Measurements from ENCODE around the gene PIANP.

DNA sequence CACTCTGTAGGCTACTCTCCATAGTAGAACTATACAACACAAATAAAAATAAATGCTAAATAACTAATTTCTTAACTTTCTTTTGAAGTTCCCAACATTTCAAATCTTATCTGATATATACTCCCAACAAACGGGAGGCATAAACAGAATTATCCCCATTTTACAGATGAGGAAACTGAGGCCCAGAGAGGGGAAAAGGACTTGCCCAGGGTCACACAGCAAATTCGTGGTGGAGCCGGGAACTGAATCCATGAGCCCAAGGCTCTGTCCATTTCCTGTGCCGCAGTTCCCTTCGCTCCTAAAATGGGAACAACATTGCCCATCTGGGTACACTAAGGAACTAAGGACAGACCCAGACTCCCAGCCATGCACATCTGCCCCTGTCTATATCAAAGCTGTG, 23.7 kb downstream of the PIANP start:
- TF ChIP-seq, protein P1, sequence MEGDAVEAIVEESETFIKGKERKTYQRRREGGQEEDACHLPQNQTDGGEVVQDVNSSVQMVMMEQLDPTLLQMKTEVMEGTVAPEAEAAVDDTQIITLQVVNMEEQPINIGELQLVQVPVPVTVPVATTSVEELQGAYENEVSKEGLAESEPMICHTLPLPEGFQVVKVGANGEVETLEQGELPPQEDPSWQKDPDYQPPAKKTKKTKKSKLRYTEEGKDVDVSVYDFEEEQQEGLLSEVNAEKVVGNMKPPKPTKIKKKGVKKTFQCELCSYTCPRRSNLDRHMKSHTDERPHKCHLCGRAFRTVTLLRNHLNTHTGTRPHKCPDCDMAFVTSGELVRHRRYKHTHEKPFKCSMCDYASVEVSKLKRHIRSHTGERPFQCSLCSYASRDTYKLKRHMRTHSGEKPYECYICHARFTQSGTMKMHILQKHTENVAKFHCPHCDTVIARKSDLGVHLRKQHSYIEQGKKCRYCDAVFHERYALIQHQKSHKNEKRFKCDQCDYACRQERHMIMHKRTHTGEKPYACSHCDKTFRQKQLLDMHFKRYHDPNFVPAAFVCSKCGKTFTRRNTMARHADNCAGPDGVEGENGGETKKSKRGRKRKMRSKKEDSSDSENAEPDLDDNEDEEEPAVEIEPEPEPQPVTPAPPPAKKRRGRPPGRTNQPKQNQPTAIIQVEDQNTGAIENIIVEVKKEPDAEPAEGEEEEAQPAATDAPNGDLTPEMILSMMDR (IDR thresholded peaks at IDR 0.05) = no peak
- TF ChIP-seq POLR2A (IDR thresholded peaks at IDR 0.05) = no peak
- no peak for TF ChIP-seq POLR2AphosphoS5 (IDR thresholded peaks at IDR 0.05; ENCODE audit: insufficient read depth in 1 of 2, low read depth in 1 of 2)

All from vagina (tissue), 2 donors.